Raji (cell line): ENCODE measurements around the gene KRTAP12-2.

Experiments used
- POLR2A ChIP-seq: IDR thresholded peaks from 2 replicates; pipeline ENCODE4 v1.6.1; 2011; ENCODE audit warnings: low read depth, low read length, control low read depth; ENCODE audit not compliant: insufficient read depth

Gene KRTAP12-2, protein sequence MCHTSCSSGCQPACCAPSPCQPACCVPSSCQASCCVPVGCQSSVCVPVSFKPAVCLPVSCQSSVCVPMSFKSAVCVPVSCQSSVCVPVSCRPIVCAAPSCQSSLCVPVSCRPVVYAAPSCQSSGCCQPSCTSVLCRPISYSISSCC

GRCh38 chr21:44666401-44667320 lies at the start of gene KRTAP12-2:
Gene KRTAP12-2, minus strand, starts transcription at chr21:44666927. Its CDS starts 41 bp downstream, at chr21:44666886.
- TF ChIP-seq POLR2A = no peak

DNA sequence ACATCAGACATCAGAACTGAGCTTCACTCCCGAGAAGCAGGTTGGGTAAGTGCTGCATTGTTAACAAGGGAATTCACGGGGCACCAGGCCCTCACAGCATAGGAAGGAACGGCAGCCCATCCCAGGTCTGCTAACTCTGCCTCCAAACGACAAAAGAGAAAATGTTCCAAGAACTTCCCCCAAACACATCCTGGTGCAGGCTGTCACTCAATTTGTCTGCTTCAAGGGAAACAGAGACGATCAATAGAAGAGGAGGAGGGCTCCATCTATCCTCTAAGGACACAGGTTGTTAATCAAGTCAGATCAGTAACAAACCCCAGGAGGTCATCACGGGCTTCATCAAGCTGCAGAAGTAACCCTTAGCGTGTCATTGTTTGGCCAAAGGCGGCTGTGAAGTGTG lies 48.2 kb upstream of the KRTAP12-2 start:
- TF ChIP-seq POLR2A = no peak

GRCh38 chr21:44713846-44714245 lies 47.1 kb upstream of the KRTAP12-2 start:
- no peak for TF ChIP-seq POLR2A

DNA sequence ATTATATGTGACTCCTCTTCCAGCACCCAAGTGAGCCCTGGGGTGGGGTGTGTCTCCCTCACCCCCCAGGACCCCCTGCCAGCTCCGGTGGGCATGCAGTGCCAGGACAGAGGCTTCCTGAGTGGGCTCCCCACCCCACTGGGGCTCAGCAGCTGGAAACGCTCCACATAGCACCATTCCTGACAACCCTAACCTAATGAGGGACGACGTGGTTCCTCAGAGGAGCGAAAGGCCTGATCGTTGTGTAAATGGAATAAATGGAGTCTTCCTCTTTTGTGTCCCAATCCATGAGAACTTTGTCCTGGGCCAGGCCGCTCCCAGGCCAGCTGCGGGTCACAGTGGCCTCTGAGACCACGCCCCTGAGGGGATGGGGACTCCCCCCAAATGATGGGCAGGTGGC lies 46.4 kb upstream of the KRTAP12-2 start:
- no peak for TF ChIP-seq POLR2A

- TF ChIP-seq POLR2A = no peak
Measured at GRCh38 chr21:44712203-44713028, 45.7 kb upstream of the KRTAP12-2 start.

- no peak for TF ChIP-seq POLR2A
Measured at GRCh38 chr21:44711327-44712202, 44.8 kb upstream of the KRTAP12-2 start, which contains the start of gene TSPEAR. Gene TSPEAR, minus strand, starts transcription at chr21:44711572. Its CDS starts 58 bp downstream, at chr21:44711514.

DNA sequence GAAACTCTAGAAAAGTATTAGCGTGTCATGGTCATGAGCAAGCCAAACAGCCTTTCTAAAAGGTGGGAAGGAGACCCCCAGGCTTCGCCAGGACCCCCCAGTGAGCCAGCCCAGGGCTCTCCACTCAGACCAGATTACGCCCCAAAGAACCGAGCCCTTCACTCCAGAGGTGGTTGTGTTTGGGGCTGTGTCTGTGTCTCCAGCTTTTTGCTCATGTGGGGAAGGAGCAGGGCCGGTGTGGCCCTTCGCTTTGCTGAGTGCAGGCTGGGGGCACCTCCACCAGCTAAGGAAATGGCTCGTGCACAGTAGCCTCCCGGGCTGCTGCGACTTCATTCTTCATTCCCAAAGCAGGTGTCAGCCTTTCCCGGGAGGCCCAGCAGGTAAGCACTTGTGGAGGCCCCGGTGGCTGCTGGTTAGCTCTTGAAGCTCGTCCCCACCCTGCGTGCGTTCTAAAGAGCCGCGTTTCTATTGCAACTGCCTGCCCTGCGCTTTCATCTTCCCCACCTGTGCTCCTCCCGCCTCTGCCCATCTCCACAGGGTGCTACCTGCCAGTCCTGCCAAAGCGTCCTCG lies 44.1 kb upstream of the KRTAP12-2 start:
- TF ChIP-seq POLR2A = no peak

DNA sequence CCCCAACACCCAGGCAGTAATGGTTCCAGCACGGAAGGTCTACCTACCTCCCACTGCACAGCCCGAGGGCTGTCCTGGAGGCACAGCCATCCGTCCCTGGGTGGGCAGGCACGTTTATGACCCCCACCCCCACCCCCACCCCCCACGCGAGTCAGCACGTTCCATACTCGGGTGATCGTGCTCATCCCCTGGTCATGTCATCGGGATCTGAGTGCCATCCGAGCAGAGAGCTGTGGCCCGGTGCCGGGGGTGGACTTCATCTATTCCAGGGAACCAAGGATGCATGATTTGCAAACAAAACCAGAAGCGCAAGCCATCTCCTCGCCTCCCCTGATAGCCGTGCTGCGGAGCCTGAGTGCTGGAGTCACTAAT lies 43.6 kb upstream of the KRTAP12-2 start:
- no peak for TF ChIP-seq POLR2A

DNA sequence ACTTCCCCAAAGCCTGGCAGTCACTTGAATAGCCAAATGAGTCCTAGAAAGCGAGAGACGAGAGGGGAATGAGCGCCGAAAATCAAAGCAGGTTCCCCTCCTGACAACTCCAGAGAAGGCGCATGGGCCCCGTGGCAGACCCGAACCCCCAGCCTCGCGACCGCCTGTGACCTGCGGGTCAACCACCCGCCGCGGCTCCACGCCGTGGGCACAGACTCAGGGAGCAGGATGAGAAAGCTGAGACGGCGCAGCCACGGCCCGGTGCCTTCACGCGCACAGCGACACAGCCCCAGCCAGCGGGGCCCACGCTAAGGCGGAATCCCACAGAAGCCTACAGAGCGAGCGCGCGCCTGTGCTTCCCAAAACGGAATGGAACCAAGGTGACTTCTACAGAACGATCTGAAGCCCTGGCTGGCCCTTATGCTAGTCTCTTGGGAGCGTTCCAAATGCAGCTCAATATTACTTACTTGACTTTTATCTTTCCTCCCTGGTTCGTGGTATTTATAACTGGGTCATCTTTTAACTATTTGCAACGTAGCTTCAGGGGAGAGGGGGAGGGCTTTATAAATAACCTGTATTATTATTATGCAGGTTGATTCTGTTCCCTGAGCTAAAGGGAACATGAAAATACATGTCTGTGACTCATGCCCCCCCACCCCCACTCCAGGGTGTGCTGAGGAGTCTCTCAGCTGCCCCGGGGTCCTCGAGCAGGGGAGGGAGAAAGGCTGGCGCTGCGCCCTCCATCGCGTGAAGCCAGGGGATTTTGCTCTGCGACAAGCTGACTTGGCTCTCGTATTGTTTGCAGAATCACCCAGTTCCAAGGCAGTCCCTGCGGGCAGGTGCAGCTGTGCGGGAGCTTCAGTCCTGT lies 42.9 kb upstream of the KRTAP12-2 start:
- no peak for TF ChIP-seq POLR2A

GRCh38 chr21:44708866-44709425 lies 42.2 kb upstream of the KRTAP12-2 start:
- no peak for TF ChIP-seq POLR2A

DNA sequence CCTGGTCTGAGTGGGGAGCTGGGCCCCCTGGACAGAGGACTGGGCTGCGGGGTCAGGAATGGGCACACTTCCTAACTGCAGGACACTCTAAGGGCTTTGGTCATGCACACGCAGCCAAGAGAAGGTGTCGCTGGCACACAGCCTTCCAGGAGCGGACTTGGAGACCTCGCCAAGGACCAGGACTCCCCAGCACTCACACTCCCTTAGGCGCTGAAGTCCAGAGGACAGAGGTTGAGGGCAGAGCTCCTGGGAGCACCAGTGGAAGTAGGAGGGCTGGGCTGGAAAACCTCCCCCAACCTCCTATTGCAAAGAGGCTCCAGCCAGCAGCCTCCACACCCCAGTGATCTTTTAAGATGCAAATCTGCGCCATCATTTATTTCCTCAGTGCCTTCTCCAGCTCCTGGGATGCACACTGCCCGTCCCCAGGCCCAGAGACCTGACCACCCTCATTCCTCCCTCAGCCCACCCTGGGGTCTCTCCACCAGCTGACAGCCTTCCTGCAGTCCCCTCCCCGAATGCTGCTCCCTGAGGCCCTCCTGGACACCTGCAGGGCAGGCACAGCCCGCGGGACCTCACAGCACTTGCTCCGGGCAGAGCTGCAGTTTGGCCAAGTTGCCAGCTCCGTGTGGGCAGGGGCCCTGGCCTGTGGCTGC lies 41.6 kb upstream of the KRTAP12-2 start:
- no peak for TF ChIP-seq POLR2A
